RWPE2 (cell line): ENCODE data around the gene ARAP3.

Experiments used
- ATAC-seq: fragments of 200-7000 bp; cut with Tn5 transposase; 3 replicates; pipeline ENCODE4 v1.9.1; 2021; ENCODE audit warnings: low read depth
- DNase-seq: peaks from one replicate; pipeline ENCODE4 v3.0.0-alpha.2; 2020; ENCODE audit warnings: low spot score
- H3K27ac ChIP-seq: fragments of 450-650 bp; 2 replicates; pipeline ENCODE4 v1.5.1; 2017; ENCODE audit warnings: mild to moderate bottlenecking; ENCODE audit not compliant: poor library complexity, severe bottlenecking
- H3K27me3 ChIP-seq: fragments of 250-450 bp; sonication (Bioruptor Pico); 2 replicates; pipeline ENCODE4 v1.5.1; 2021; ENCODE audit warnings: mild to moderate bottlenecking, moderate library complexity; ENCODE audit not compliant: insufficient read depth, poor library complexity, severe bottlenecking
- H3K36me3 ChIP-seq: fragments of 250-450 bp; sonication (Bioruptor Pico); 2 replicates; pipeline ENCODE4 v1.5.1; 2020; ENCODE audit warnings: low read depth, mild to moderate bottlenecking, moderate library complexity
- H3K4me1 ChIP-seq: fragments of 250-450 bp; sonication (Bioruptor Pico); 2 replicates; pipeline ENCODE4 v1.5.1; 2021; ENCODE audit warnings: mild to moderate bottlenecking, moderate library complexity; ENCODE audit not compliant: insufficient read depth, poor library complexity, severe bottlenecking
- H3K4me3 ChIP-seq: fragments of 250-450 bp; sonication (Bioruptor Pico); 2 replicates; pipeline ENCODE4 v1.5.1; 2021; ENCODE audit warnings: mild to moderate bottlenecking, moderate library complexity; ENCODE audit not compliant: severe bottlenecking
- H3K9me3 ChIP-seq: fragments of 250-450 bp; sonication (Bioruptor Pico); 2 replicates; pipeline ENCODE4 v1.5.1; 2021; ENCODE audit warnings: mild to moderate bottlenecking, moderate library complexity; ENCODE audit not compliant: severe bottlenecking
- CTCF ChIP-seq: fragments of 450-650 bp; IDR thresholded peaks from one replicate; pipeline ENCODE4 v1.5.1; 2017; ENCODE audit warnings: mild to moderate bottlenecking, moderate library complexity; ENCODE audit not compliant: poor library complexity, severe bottlenecking

The ARAP3 gene

GRCh38 chr5:141608557-141608956, 73.5 kb downstream of the ARAP3 start:
- Histone ChIP-seq H3K27me3 (no peaks in the 10 kb centered on the region), H3K27ac (peak overlapping the region; percentile 4), H3K4me3 (no peak overlapping the region), H3K9me3 (no peaks in the 10 kb centered on the region), H3K4me1 (peaks cover 41% of the 10 kb centered on the region), H3K36me3 (peaks cover 56% of the 10 kb centered on the region)
- DNase-seq (no peak), ATAC-seq (no peak)
- no peak for TF ChIP-seq CTCF

- Histone ChIP-seq H3K27me3 (no peaks in the 10 kb centered on the region), H3K4me3 (no peak overlapping the region)
Measured at GRCh38 chr5:141608046-141608445, 74.0 kb downstream of the ARAP3 start.

GRCh38 chr5:141605523-141606277, 76.3 kb downstream of the ARAP3 start:
- H3K4me3 ChIP-seq: no peak overlapping the region
- TF ChIP-seq CTCF: no peak
- peaks cover 51% of the 10 kb centered on the region for H3K4me1 ChIP-seq
- peaks cover 44% of the 10 kb centered on the region for H3K36me3 ChIP-seq
- DNase-seq (no peak), ATAC-seq (no peak)
- H3K27me3 ChIP-seq: no peaks in the 10 kb centered on the region
- no peaks in the 10 kb centered on the region for H3K9me3 ChIP-seq
- peak overlapping the region; percentile 75 for H3K27ac ChIP-seq

More at GRCh38 chr5:141608046-141608445, 74.0 kb downstream of the ARAP3 start:
- no peaks in the 10 kb centered on the region for H3K9me3 ChIP-seq
- peaks cover 56% of the 10 kb centered on the region for H3K36me3 ChIP-seq
- DNase-seq: no peak
- TF ChIP-seq CTCF: no peak
- no peak overlapping the region for H3K27ac ChIP-seq
- peaks cover 46% of the 10 kb centered on the region for H3K4me1 ChIP-seq
- ATAC-seq: no peak

- peaks cover 51% of the 10 kb centered on the region for H3K4me1 ChIP-seq
- no peak for TF ChIP-seq CTCF
- DNase-seq: peak; percentile 83
- H3K27ac ChIP-seq: peak overlapping the region; percentile 75
- H3K27me3 ChIP-seq: no peaks in the 10 kb centered on the region
- H3K4me3 ChIP-seq: no peak overlapping the region
- peak; percentile 98 for ATAC-seq
- no peaks in the 10 kb centered on the region for H3K9me3 ChIP-seq
- peaks cover 33% of the 10 kb centered on the region for H3K36me3 ChIP-seq
Measured at GRCh38 chr5:141603923-141604717, 77.9 kb downstream of the ARAP3 start.
